Activated CD8-positive, alpha-beta memory T cell treated with anti-CD3 and anti-CD28 coated beads for 1 hour (primary cell): ENCODE data around the gene SNAP29.
"Not testable (repeated sequence)": the region's sequence is repeated elsewhere in the genome, so short reads cannot be mapped to it uniquely, and the experiment has no call there.

ENCODE experiments used
- DNase-seq, 2 donors: peaks; one replicate each; pipeline ENCODE4 v3.0.0-alpha.2; 2020; ENCODE audit warnings: low read depth in 1 of 2; ENCODE audit errors: extremely low read depth in 1 of 2

SNAP29 gene

DNA sequence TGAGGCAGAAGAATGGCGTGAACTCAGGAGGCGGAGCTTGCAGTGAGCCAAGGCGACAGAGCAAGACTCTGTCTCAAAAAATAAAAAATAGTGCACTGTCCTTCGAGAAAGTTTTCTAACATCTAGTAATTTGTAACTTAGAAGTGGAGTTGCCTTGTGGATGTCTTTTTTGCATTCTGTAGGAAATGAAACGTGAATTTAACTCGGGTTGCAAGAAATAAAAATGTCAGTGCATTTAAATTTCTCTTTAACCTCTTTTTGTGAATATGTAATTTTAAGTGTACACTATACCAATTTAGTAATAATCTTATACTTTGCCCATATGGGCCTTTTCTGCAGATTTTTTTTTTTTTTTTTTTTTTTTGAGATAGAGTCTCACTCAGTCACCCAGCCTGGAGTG is 32.2 kb downstream of the SNAP29 start:
- no peak for DNase-seq

DNA sequence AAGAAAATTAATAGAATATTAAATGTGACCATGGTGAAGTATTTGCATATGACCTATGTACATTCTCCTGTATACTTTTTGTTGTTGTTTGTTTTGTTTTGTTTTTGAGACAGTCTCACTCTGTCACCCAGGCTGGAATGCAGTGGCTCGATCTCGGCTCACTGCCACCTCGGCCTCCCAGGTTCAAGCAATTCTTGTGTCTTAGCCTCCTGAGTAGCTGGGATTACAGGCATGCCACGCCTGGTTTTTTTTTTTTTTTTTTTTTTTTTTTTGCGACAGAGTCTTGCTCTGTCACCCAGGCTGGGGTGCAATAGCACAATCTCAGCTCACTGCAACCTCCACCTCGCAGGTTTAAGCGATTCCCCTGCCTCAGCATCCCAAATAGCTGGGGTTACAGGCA is 38.9 kb downstream of the SNAP29 start:
- DNase-seq: not testable (repeated sequence)

DNA sequence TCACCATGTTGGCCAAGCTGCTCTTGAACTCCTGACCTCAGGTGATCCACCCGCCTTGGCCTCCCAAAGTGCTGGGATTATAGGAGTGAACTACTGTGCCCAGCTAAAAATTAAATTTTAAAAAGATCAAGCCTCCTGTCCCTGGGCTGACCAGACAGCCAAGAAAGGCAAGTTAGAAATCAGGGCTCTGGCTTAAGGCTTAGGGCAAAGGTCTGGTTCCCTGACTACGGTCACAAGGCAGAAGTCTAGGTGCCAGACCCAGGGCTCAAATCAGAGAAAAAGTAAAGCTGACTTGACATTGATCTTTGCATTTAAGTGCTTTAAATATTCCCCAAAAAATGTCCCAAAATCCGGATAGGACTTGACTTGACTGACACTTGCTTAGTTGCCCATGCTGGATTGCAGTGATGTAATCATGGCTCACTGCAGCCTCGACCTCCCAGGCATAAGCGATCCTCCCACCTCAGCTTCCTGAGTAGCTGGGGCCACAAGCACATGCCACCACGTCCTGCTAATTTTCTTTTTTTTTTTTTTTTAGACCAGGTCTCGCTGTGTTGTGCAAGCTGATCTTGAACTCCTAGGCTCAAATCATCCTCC is 41.1 kb downstream of the SNAP29 start:
- DNase-seq: no peak

DNA sequence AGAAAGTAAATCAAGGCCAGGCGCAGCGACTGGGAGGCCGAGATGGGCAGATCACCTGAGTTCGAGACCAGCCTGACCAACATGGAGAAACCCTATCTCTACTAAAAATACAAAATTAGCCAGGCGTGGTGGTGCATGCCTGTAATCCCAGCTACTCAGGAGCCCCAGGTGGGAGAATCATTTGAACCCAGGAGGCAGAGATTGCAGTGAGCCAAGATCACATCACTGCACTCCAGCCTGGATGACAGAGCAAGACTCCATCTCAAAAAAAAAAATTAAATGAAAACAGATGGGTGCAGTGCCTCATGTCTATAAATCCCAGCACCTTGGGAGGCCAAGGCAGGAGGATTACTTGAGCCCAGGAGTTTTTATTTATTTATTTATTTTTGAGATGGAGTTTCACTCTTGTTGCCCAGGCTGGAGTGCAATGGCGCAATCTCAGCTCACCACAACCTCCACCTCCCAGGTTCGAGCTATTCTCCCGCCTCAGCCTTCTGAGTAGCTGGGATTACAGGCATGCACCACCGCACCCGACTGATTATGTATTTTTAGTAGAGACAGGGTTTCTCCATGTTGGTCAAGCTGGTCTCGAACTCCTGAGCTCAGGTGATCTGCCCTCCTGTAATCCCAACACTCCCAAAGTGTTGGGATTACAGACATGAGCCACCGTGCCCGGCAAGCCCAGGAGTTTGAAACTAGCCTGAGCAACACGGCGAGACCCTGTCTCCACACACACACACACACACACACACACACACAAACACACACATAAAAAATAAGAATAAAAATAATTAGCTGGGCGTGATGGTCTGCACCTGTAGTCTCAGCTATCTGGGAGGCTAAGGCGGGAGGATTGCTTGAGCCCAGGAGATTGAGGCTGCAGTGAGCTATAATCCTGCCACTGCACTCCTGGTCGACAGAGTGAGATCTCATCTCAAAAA is 42.6 kb downstream of the SNAP29 start:
- not testable (repeated sequence) for DNase-seq

DNA sequence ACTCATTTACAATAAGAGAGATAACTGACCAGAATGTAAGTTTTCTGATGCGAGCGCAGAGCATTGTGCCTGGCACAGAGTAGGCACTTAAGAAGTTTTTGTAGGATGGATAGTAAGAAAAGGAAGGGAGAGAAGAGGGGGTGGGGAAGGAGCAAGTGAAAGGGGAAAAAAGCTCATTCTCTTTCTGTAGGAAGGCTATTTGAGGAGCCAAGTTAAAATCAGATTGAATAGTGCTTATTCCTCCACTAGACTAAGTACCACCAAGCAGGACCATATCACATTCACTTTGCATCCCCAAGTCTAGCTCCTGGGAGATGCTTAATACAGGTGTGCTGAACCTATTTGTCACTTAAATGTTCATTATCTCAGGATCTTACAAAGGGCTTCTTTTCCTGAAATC is 44.3 kb downstream of the SNAP29 start:
- DNase-seq: no peak

DNA sequence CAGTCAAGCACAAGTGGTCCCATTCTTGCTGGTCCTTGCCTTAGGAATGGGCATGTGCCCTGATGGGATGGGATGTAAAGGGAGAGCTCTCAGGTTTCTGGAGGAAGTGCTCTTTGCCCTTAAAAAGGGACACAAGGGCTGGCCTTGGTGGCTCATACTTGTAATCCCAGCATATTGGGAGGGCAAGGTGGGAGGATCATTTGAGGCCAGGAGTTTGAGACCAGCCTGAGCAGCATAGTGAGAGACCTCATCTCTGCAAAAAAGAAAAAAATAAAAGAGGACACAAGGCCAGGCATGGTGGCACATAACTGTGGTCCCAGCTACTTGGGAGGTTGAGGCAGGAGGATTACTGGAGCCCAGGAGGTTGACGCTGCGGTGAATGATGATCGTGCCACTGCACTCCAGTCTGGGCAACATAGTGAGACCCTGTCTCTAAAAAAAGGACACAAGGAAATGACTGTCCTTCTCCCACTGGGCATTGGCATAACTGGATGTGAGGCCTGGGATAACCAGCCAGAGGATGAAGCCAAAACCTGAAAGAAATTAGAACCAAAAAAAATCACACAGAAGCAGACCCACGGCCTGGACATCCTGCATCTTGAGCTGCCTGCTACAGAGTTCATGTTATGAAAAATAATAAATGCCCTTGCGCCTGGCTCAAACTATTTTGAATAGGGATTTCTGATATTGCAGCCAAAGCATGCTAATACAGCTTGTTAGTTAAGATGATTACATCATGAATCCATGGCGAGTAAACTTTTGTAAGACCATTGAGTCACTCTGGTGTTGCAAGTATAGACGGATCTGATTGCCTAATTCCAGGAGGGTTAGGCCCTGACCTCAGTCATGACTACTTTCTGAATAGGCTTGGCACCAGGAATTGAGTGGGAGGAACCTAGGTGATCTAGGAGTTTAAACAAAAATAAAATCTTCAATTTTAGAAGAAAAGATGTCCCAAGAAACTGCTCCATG is 45.5 kb downstream of the SNAP29 start:
- no peak for DNase-seq

DNA sequence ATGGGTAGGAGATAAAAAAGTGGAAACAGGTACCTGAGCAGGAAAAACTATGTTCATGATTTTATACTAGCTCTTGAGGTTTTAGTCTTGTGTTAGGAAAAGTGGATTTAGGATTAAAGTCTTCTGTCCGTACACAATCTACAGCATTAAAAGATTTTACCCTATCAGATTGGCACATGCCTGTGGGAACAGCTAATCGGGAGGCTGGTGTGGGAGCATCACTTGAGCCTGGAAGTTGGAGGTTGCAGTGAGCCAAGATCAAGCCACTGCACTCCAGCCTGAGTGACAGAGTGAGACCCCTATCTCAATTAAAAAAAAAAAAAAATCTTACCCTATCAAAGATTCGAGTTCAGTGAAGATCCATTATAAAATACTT is 46.2 kb downstream of the SNAP29 start:
- no peak for DNase-seq

DNA sequence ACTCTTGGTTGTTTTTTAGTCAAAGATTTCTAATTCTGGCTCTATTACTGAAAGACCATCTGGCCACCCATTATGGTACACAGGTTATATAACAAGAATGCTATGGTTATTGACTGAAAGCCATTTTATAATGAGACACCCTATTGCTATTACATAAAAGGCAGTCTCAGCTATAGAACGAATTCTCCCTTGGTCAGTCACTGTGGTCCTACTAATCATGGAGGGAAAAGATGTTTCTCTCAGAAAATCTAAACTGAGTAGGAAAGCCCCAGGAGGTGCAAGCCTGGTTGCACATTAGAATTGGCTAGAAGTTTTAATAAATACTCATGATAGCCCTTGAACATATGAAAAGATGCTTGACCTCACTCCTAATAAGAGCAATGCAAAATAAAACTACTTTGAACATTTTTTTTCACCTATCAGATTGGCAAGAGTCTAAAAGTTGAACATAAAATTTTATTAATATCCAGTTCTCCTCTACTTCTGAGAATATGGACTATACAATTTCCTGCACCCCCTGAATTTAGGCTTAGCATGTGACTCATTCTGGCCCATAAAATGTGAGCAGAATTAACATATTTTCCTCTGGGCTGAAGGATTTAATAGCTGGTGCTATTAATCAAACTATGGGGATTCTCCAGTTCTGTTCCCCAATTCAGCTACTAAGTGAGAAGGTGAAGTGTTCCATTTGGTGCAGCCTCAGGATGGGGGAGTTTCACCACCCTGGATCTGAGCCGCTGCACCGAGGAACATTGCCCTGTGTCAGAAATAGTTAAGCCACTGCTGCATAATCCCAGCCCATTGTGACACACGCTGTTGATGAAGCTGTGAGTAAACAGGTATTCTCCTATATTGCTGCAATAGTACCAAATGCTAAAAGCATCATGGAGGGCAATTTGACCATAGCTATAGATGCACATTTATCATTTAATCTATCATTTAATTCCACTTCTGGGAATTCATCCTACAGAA is 46.9 kb downstream of the SNAP29 start:
- DNase-seq: no peak

DNA sequence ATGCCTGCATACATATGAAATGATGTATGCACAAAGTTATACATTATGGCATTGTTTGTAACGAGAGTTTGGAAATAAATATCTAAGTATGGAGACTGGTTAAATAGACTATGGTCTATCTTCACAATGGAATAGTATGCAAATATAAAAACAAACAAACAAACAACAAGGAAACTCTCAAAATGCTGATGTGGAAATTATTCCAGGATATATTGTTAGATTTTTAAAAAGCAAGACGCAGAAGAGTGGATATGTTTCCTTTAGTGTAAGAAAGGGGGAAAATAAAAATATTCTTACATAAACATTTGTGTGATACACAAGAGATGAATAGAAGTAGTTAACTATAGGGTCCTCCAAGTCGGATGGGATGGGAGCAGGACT is 47.6 kb downstream of the SNAP29 start:
- DNase-seq: no peak

DNA sequence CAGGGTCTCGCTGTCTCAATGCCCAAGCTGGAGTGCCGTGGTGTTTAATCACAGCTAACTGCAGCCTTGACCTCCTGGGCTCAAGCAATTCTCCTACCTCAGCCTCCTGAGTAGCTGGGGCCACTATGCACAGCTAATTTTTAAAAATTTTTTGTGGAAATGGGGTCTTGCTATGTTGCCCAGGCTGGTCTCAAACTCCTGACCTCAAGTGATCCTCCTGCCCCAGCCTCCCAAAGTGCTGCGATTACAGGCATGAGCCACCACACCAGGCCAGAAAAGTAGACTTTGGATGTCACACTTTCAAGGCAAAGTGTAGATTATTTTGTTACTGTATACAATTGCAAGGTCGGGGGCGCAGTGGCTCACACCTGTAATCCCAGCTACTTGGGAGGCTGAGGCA is 49.9 kb downstream of the SNAP29 start:
- DNase-seq: not testable (repeated sequence)

DNA sequence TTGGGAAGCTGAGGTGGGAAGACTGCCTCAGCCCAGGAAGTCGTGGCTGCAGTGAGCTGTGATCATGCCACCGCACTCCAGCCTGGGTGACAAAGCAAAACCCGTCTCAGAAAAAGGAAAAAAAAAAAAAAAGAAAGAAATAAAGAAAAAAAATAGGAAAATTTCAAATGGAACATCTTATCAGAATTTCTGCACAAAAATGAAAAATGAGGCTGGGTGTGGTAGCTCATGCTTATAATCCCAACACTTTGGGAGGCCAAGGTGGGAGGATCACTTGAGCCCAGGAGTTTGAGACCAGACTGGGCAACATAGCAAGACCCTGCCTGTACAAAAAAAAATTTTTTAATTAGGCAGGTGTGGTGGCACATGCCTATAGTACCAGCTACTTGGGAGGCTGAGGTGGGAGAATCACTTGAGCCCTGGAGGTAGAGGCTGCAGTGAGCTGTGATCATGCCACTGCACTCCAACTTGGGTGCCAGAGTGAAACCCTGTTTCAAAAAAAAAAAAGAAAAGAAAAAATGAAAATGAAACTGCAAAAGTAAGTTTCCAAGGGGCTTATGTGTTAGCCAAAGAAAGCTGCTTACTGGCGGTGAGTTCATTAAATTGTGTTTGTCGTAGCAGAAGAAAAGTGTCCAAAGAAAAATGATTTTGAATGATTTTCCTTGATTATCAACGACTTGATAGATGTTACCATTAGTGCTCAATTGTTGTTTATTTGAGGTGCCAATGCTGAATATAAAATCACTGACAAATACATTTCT is 50.9 kb downstream of the SNAP29 start:
- no peak for DNase-seq

DNA sequence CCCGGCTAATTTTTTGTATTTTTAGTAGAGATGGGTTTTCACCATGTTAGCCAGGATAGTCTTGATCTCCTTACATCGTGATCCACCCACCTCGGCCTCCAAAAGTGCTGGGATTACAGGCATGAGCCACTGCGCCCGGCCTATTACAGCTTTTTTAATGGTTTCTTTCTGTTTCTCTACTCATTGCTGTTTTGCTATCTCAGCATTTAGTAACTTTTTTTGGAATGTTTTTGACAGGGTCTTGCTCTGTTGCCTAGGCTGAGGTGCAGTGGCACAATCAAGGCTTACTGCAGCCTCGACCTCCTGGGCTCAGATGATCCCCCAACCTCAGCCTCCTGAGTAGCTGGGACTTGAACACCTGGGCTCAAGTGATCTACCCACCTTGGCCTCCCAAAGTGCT is 53.7 kb downstream of the SNAP29 start:
- no peak for DNase-seq

DNA sequence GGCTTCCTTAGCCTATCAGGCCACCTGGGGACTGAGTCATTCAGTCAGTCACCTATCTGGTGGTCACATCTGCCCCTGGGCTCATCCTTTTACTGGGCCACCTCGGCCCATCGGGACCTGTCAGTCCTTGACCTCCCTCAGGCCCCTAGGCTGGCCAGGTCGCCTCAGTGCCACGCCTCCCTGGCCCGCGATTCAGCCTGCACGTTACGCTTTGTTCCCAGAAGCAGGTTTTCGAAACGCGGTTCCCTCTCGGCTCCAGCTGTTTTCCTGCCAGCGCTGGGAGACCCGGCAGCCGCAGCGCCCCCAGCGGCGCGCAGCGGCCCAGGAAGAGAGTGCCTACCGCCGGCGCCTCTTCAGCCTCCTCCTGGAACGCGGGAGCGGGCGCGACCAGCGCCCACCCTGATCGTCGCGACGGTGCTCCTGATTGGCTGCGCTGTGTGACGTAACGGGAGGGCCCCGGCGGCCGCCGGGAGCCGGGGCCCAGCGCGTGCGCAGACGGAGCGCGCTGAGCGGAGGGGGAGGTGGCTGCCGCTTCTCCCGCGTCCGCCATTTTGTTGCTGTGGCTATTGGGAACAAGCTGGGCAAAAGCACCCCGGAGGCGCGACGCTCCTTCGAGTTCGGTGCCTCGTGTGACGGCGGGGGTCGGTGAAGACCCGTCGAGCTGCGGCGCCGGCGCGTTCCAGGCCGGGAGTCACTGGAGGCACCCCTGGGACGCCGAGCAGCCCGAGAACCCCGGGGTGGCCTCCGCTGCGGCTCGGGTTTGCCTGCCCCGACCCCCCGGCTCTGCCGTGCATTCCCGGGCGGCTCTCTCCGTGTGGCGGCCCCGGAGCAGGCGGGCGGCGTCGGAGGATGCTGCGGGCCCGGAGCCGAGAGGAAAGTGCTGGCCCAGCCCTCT is 58.4 kb downstream of the SNAP29 start, which contains the start of gene CRKL:
Gene CRKL (plus strand): TSS at position 492 of the 895 bp plus-strand sequence. CDS start 528 bp downstream, outside the sequence.
- peak; percentile 89 to 92 for DNase-seq

DNA sequence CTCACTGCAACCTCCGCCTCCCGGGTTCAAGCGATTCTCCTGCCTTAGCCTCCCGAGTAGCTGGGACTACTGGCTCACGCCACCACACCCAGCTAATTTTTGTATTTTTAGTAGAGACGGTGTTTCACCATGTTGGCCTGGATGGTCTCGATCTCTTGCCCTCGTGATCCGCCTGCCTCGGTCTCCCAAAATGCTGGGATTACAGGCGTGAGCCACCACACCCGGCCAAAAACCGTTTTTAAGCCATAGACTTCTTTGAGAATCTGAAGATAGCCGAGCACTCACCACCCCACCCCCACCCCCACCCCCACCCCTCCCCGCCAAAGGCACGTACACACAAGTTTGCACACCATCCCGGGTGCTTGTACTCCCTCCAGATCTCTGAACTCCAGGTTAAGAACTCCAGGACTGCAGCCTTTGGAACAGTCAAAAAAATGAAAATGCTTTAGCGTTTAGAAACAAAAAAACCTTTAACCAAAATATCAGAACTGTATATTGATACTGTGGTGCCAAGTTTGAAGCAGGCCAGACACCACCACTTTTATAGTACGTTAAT is 59.9 kb downstream of the SNAP29 start:
- no peak for DNase-seq

DNA sequence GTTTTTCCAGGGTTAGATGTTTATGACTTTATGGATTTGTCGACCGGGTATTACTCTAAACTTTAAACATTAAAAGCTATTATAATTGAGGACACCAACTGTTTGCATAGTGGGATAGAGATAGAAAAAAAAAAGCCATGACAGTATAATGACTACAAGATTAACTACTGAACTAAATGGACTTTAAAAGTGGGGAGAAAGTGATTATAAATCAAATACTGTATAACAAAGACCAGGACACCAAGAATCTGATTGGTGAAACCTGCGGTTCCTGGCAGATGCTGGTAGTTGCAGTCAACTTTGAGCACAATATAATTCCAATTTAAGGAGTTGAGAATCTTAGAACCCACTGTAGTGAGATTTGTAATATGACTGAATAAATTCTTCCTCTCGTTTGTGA is 60.9 kb downstream of the SNAP29 start:
- DNase-seq: no peak

DNA sequence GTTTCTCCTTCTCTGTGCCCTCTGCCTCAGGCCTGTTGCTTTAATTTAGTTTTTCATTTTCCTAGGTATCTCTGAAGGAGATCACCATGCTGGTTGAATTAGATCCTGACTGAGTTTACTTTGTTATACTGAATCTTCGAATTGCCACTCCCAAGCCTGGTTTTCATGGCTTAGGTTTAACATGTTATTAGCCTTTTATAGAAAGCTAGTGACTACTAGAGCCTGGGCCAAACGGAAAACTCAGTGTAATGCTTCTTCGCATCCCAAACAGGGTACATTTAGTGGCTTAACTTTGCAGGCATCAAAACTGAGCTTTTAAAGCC is 62.0 kb downstream of the SNAP29 start:
- no peak for DNase-seq

DNA sequence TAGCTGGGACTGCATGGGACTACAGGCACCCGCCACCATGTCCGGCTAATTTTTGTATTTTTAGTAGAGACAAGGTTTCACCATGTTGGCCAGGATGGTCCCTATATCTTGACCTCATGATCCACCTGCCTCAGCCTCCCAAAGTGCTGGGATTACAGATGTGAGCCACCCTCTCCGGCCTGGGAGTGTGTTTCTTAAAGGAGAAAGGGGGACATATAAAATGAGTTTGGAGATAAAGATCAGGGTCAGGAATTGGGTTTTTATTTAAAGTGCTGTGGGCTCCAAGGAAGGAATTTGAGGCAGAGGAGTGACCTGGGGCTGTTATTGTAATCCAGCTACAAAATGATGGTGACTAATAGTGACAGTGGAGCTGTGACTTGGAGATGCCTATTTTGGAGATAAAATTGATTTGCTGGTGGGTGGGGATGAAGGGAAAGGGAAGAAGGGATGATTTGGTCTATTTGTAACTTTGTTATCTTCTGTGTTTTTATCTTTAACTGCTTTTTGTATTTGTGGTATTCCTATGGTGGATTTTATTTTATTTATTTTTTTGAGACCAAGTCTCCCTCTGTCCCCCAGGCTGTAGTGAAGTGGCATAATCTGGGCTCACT is 63.4 kb downstream of the SNAP29 start:
- no peak for DNase-seq

DNA sequence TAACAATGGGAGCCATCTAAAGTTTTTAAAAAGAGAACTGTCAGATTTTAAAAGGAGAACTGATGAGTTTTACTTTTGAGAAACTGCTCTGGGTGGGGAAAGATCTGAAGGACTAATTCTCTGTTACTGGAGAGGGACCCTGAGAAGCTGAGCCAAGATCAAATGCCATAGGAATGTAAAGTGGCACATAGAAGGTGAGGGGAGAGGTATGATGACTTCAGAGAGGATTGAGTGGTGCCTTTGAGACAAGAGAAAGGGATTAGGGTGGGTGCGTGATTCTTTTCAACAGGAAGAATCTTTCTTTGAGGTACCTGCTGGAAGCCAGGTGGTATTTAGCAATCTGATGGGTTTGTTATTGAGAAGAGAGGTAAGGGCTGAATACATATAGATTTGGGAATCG is 67.4 kb downstream of the SNAP29 start:
- DNase-seq: no peak
